ENCODE results near the gene SPTBN4.
"Not testable (repeated sequence)": the region's sequence is repeated elsewhere in the genome, so short reads cannot be mapped to it uniquely, and the experiment has no call there.

Gene SPTBN4

DNA sequence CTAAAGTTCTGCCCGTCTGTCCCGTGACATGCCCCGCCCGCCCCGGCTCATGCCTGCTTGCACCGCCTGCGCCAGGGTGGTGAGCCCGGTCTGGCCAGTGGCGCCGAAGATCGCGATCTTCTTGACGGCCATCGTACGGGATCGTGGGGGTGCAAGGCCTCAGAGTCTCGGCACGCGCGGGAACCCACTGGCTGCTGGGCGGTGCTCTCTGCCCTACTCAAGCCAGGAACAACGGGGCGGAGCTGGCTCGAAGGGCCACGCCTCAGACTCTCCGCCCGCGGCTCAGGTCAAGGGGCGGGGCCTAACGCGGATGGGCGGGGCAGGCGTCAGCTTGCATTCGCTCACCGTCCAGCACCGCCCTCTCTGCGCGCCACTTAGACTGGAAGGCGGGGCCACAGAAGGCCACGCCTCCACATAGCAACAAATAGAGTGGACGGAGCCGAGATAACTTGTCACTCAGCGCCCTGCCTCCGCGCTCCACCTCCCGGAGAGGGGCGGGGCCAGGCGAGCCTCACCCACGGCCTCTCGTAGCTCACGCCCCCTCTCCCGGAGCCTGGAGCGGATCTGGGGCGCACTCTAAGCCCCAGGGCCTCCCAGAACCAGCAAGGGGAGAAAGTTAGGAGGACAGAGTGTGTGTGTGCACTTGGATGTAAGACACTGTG, 1.1 kb upstream of the SPTBN4 start, which contains the start of gene BLVRB:
Gene BLVRB, minus strand, starts transcription at position 189 of the 662 bp plus-strand sequence. Its CDS starts 57 bp downstream, at position 132.
- peak; percentile 98 to 99 for DNase-seq

DNA sequence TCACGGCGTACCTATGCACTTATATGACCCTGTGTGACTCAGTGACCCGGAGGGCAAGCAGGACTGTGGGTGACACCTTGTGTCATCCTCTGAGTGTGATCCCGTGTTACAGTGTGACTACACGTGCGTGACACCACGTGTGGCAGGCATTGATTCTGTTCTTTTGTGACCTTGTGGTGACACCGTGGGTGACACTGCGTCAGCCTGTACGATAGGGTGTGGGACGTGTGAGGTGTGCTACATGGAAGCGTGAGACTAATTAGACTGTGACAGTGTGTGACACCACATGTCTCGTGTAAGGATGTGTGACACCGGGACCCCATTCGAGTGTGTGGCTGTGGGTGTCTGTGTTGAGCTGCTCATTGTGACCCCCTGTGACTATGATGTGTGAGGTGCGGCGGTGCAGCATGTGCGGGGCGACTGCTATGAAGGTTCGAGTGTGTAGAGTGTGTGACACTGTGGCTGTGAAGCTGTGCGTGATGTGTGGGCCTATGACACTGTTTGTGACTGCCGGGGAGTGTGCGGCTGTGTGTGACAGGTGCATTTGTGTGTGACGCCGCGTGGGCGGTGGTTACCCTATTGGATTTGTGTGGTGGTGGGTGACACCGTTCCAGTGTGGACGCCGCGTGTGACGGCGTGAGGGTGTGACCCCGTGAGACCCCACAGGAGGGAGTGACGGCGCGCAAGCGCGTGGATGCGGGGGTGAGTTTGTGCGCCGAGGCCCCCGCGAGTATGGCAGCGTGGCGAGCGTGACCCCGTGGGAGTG, 399 bp upstream of the SPTBN4 start:
- no peak for DNase-seq

DNA sequence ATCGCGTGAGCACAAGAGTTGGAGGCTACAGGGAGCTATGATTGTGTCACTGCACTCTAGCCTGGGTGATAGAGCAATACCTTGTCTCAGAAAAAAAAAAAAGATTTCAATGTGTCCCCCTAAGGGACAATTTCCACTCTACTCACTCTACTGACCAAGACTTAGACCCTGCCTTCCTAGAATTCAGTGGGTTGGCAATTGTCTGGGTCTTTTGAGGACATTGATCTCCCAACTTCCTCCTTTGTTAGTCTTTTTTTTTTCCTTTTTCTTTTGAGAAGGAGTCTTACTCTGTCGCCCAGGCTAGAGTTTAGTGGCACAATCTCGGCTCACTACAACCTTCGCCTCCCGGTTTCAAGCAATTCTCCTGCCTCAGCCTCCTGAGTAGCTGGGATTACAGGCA, 2.2 kb downstream of the SPTBN4 start:
- DNase-seq: no peak

DNA sequence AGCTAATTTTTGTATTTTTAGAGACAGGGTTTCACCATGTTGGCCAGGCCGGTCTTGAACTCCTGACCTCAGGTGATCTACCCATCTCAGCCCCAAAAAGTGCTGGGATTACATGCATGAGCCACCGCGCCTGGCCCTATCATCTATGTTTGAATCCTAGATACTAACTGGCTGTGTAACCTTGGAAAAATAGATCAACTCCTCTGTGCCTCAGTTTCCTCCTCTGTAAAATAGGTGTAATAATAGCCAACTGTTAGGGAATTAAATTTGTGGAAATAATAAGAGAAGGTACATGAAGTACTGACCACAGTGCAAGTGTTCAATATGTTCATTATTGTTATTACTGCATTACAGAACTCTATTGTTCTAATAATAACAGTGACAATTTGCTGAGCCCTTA, 4.3 kb downstream of the SPTBN4 start:
- no peak for DNase-seq

DNA sequence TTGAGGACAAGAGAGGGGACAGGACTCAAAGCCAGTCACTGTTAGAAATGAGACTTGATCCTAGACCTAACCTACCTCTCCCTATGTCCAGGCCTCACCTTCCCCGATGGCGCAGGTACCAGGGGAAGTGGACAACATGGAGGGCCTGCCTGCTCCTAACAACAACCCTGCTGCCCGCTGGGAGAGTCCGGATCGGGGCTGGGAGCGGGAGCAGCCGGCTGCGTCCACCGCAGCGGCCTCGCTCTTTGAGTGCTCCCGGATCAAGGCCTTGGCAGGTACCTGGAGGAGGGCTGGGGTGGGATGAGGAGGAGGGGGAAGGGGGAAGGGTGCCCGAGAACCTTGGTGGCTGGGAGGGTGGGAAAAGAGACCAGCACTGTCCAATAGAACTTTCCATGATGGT, 5.7 kb downstream of the SPTBN4 start:
- no peak for DNase-seq

DNA sequence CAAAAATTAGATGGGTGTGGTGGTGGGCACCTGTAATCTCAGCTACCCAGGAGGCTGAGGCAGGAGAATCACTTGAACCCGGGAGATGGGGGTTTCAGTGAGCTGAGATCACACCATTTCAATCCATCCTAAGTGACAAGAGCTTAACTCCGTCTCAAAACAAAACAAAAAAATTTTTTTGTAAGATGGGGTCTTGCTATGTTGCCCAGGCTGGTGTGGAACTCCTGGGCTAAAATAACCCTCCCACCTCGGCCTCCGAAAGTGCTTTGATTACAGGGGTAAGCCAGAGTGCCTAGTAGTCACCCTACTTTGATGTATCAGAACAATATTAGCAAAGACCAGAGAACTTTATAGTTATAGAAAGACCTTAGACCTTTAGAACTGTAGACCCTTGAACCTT, 7.9 kb downstream of the SPTBN4 start:
- DNase-seq: no peak

DNA sequence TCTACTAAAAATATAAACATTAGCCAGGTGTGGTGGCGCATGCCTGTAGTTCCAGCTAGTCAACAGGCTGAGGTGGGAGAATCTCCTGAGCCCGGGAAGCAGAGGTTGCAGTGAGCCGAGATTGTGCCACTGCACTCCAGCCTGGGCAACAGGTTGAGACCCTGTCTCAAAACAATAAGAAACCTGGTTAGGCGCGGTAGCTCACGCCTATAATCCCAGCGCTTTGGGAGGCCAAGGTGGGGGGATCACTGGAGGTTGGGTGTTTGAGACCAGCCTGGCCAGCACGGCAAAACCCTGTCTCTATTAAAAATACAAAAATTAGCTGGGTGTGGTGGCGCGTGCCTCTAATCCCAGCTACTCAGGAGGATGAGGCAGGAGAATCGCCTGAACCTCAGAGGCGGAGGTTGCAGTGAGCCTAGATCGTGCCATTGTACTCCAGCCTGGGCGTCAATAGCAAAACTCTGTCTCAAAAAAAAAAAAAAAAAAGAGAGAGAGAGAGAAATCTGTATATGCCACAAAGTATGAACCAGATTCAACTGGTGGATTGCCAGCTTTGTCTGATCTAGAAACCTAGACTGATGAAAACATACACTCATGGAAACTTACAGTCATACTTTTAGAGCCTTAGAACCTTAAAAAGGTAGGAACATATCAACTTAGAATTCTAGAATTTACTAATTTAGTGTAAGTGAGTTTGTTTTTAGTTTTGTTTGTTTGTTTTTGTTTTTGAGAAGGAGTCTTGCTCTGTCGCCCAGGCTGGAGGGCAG, 9.3 kb downstream of the SPTBN4 start:
- not testable (repeated sequence) for DNase-seq

DNA sequence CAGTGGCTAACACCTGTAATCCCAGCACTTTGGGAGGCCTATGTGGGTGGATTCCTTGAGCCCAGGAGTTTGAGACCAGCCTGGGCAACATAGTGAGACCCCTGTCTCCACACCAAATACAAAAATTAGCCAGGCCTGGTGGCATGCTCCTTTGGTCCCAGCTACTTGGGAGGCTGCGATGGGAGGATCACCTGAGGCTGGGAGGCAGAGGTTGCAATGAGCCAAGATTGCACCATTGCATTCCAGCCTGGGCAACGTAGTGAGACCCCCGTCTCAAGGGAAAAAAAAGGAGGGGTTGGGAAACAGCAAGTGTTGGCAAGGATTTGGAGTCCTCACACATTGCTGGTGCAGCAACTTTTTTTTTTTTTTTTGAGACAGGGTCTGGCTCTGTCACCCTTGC, 19.2 kb downstream of the SPTBN4 start:
- DNase-seq: no peak

DNA sequence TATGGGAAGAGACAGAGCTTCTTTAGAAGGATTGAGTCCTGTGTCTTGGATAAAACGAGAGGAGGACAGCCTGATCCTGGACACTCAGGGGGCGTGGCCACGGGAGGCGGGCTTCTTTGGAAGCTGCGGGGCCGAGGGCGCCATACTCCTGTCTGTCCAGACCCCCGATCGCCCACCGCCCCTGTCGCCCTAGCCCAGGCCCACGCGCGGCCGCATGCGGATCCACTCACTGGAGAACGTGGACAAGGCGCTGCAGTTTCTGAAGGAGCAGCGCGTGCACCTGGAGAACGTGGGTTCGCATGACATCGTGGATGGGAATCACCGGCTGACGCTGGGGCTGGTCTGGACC, 23.1 kb downstream of the SPTBN4 start:
- DNase-seq: no peak

DNA sequence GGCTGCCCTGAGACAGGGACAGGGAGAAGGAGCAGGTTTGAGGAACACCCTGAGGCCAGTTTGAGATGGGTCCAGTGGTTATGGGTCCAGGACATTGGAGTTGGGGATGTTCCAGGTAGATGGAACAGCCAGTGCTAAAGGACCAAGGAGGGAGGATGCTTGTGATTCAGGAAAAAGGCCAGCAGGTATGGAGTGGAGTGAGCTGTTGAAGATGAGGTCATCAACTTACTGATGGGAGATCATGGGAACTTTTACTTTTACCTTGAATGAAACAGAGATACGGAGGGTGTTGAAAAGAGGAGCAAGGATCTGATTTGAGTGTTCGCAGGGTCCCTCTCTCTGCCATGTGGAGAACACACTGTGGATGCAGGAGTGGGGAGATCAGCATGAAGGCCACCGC, 25.5 kb downstream of the SPTBN4 start:
- DNase-seq: no peak

DNA sequence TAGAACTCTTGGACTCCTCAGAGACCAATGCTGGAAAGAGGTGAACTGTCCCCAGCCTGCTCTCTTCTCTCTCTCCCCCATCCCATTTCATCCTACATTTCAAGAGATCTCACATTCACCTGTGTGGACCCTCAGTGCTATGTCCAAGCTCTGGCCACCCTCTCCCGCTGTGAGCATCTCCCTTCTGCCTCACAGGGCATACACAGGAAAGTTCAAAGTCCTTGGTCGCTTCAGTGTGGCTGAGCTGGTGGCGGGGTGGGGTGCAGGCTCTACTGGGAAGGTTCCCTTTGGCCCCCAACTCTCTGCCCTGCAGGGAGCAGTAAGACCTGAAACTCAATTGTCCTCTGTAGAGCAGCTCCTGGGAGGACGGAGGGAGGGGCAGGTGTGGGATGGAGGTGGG, 27.0 kb downstream of the SPTBN4 start:
- DNase-seq: no peak

DNA sequence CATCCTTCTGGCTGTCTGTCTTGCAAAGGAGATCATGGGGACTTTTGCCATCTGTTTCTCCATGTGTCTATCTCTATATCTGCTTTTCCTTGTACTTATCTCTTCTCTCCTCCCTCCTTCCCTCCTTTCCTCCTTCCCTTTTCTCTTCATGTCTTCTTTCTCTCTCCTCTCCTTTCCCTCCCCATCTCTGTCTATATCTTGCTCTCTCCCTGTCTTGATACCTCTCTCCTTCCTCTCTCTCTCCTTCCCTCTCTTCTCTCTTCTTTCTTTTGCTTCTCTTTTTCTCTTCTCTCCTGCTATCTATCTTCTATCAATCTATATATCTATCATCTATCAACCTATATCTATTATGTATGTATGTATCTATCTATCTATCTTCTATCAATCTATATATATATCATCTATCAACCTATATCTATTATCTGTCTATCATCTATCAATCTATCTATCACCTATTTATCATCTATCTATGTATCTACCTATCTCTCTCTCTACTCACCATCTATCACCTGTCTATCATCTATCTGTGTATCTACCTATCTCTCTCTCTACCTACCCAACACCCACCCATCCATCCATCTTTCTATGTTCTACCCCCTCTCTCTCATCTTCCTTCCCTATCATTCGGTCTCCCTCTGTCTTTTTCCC, 27.5 kb downstream of the SPTBN4 start:
- DNase-seq: no peak

DNA sequence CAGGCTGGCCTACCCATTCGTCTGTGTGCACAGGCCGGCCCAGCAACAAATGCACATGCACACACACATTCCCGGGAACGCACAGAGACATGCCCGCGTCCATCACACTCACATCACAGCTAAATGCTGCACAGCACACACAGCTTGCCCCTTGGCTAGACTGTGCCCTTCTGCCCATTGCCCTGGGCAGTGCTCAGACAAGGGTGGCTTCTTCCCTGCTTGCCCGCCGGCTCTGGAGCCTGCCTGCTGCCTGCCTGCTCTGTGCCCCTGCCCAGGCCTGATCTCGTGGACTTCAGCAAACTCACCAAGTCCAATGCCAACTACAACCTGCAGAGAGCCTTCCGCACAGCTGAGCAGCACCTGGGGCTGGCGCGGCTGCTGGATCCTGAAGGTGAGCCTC, 30.4 kb downstream of the SPTBN4 start:
- no peak for DNase-seq

DNA sequence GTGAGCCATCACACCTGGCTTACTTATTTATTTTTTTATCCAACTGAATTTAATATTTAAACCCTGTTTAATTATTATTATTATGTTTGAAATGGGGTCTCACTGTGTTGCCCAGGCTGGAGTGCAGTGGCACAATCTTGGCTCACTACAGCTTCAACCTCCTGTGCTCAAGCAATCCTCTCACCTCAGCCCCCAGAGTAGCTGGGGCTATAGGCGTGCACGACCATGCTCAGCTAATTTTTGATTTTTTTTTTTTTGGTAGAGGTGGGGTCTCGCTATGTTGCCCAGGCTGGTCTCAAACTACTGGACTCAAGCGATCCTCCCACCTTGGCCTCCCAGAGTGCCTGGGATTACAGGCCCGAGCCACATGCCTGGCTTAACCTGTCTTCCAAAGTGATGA, 32.5 kb downstream of the SPTBN4 start:
- DNase-seq: no peak

DNA sequence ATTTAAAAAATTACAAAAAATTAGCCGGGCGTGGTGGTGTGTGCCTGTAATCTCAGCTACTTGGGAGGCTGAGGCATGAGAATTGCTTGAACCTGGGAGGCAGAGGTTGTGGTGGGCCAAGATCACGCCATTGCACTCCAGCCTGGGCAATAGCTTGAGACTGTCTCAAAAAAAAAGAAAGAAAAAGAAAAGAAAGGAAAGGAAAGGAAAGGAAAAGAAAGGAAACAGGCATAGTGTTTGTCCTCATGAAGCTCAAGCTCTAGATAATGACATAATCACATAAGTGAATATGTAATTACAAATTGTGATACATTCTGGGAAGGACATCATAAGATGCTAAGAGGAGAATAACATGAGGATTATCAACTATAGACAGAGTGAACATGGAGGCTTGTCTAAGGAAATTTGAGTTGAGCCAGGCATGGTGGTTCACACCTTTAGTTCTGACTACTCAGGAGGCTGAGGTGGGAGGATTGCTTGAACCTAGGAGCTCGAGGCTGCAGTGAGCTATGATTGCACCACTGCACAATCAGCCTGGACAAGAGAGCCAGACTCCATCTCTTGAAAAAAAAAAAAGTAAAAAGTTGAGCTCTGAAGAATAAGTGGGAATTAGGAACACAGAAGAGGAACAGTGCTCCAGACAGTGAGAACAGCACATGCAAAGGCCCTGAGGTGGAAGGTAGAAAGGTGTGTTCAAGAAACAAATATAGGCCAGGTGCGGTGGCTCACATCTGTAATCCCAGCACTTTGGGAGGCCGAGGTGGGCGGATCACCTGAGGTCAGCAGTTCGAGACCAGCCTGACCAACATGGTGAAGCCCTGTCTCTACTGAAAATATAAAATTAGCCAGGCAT, 34.1 kb downstream of the SPTBN4 start:
- DNase-seq: not testable (repeated sequence)

DNA sequence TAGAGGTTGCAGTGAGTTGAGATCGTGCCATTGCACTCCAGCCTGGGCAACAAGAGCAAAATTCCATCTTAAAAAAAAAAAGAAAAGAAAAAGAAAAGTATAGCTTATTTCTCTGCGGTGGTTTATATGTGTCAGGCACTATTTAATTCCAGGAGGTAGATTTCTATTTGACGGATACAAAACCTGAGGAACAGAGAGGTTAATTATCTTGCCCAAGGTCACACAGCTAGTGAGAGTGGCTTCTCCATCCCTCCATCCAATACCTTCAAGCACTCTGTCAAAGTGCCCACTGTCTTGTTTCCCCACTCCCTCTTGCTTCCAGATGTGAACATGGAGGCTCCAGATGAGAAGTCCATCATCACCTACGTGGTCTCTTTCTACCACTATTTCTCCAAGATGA, 34.8 kb downstream of the SPTBN4 start:
- no peak for DNase-seq

DNA sequence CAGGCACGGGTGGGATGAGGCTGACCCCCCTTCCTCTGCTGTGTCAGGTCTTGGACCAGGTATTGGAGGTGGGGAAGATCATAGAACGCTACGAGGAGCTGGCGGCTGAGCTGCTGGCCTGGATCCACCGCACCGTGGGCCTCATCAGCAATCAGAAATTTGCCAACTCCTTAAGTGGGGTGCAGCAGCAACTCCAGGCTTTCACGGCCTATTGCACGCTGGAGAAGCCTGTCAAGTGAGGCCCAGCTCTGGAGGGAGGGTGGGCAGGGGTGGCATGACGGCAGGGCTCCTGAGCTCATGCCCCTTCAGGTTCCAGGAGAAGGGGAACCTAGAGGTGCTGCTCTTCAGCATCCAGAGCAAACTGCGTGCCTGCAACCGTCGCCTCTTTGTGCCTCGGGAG, 35.3 kb downstream of the SPTBN4 start:
- no peak for DNase-seq

DNA sequence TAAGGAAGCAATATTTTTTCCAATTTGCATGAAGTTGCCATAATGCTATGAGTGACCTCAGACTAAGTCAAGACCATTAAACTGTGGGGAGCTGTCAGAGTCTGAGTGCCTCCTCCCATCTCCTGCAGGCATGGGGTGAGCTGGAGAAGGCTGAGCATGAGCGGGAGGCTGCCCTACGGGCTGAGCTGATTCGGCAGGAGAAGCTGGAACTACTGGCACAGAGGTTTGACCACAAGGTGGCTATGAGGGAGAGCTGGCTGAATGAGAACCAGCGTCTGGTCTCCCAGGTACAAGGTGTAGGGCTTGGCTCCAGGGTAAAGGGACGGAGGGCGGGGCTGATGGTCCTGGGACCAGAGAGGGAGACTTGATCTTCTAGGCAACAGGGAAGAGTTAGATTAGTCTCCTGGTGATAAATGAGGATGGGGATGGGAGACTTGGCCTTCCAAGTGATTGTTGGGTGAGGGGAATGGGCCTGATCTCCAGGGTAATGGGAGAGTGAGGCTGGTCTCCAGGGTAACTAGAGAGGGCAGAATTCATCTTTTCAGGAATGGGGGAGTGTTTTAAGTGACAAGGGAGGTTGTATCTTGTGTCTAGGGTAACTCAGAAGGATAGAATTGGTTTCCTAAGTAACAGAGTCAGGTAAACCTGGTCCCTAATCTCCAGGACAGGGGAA, 36.0 kb downstream of the SPTBN4 start:
- peak in 1 of 2 experiments; percentile 26 for DNase-seq

DNA sequence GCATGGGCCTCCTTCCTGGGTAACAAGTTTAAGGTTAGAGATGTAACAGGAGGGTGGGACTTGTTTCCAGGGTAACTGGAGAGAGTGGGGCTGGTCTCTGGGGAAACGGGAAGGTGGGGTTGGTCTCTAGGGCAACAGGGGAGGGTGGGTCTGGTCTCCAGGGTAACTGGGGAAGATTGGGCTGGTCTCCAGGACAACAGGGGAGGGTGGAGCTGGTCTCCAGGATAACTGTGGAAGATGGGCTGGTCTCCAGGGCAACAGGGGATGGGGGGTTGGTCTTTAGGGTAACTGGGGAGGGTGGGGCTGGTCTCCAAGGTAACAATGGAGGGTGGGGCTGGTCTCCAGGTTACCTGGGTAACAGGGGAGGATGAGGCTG, 36.5 kb downstream of the SPTBN4 start:
- no peak for DNase-seq

DNA sequence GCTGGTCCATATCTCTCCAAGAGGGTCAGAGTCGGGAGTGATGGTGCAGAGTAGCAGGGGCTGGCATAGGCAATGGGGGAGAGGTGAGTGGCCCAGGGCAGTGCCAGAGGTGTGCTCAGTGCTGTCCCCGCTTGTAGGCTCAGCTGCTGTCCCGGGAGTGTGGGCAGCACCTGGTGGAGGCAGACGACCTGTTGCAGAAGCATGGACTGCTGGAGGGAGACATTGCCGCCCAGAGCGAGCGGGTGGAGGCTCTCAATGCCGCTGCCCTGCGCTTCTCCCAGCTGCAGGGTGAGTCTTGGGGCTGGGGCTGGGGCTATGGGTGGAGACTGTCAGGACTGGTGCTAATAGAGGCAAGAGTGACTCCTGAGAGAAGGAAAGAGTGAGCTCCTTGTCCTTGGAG, 39.3 kb downstream of the SPTBN4 start:
- no peak for DNase-seq

DNA sequence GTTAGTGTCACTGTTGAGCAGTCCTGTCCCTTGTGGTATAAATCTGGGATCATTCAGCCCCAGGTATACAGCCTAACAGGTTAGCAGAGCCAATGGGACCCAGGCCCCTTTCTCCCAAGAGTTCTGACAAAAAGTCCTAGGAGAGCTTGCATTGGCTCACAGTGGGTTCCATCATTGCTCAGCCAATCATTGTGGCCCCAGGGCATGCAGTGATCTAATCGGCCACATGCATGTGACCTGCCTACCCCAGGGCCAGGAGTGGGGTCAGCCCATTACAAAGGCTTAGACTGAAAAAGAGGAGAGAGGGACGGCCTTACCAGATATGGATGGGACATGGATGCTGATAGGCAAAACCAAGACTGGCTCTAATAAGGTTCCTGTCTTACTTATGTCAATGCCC, 41.1 kb downstream of the SPTBN4 start:
- no peak for DNase-seq

DNA sequence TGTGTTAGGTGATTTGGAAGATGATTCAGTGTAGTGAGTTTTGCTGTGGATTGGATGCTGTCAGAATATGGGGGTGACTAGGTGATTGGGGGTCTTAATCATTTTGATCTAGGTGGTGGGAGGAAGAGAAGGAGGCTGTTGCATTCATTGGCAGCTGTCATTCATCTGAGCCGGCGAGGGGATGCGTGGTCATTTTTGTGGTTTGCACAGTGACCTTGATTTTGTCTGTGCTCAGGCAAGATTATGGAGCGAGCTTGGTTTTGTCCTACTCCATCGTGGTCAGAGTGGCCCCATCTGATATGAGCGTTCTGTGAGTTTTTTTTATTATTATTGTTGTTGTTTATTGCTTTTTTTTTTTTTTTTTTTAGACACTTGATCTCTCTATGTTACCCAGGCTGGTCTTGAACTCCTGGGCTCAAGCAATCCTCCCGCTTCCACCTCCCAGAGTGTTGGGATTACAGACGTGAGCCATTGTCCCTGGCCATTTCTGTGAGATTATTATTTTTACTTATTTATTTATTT, 42.0 kb downstream of the SPTBN4 start:
- no peak for DNase-seq
